Measurements from ENCODE around the gene ADPRHL1.

DNA sequence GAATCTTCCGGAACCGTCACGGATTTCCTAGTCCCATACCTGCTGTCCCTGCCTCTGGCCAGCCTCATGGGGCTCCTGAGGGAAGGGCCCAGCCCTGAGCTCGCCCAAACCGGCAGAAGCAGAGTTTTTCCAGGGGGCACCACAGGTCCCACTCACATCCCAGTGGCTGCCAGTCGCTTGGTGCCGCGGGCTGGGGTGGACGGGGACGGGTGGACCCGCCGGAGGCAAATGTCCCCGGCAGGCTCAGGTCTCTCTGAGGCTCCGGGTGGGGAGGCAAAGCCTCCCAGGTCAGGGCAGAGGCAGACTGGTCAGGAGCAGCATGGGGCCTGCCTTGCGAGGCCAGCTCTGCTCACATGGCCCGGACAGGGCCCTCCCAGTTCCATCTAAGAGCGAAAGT lies 24.8 kb downstream of the ADPRHL1 start:
- TF ChIP-seq, protein P1, sequence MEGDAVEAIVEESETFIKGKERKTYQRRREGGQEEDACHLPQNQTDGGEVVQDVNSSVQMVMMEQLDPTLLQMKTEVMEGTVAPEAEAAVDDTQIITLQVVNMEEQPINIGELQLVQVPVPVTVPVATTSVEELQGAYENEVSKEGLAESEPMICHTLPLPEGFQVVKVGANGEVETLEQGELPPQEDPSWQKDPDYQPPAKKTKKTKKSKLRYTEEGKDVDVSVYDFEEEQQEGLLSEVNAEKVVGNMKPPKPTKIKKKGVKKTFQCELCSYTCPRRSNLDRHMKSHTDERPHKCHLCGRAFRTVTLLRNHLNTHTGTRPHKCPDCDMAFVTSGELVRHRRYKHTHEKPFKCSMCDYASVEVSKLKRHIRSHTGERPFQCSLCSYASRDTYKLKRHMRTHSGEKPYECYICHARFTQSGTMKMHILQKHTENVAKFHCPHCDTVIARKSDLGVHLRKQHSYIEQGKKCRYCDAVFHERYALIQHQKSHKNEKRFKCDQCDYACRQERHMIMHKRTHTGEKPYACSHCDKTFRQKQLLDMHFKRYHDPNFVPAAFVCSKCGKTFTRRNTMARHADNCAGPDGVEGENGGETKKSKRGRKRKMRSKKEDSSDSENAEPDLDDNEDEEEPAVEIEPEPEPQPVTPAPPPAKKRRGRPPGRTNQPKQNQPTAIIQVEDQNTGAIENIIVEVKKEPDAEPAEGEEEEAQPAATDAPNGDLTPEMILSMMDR (IDR thresholded peaks at IDR 0.05) = no peak
- TF ChIP-seq EZH2 (IDR thresholded peaks at IDR 0.05; ENCODE audit: borderline replicate concordance, insufficient read depth, low read depth, low read length, poor library complexity, severe bottlenecking) = no peak
